Panc1 (cell line): ENCODE data around the gene TEX26.

ENCODE experiments used
- POLR2AphosphoS5 ChIP-seq: IDR thresholded peaks from 2 replicates; pipeline ENCODE4 v1.6.1; 2012; ENCODE audit warnings: mild to moderate bottlenecking, low read depth, low read length, moderate library complexity
- TF ChIP-seq, protein P1 (sequence below): fragments of 450-650 bp; IDR thresholded peaks from 2 replicates; pipeline ENCODE4 v1.5.1; 2017; ENCODE audit warnings: mild to moderate bottlenecking

DNA sequence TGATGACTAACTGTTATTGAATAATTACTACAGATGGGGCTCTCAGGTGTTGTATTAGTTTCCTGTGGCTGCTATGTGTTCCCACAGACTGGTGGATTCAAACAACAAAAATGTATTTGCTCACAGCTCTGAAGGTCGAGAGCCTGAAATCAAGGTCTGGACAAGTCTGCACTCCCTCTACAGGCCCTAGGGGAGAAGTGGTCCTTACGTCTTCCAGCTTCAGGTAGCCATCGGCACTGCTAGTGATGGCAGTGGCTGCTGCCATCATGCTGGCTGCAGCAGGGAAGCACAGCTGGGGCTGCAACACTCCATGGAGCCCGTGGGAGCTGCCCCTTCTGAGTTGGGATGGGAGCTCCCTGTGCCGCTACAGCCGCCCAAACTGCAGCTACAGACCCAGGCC is 1.9 kb downstream of the TEX26 start:
- TF ChIP-seq, protein P1, sequence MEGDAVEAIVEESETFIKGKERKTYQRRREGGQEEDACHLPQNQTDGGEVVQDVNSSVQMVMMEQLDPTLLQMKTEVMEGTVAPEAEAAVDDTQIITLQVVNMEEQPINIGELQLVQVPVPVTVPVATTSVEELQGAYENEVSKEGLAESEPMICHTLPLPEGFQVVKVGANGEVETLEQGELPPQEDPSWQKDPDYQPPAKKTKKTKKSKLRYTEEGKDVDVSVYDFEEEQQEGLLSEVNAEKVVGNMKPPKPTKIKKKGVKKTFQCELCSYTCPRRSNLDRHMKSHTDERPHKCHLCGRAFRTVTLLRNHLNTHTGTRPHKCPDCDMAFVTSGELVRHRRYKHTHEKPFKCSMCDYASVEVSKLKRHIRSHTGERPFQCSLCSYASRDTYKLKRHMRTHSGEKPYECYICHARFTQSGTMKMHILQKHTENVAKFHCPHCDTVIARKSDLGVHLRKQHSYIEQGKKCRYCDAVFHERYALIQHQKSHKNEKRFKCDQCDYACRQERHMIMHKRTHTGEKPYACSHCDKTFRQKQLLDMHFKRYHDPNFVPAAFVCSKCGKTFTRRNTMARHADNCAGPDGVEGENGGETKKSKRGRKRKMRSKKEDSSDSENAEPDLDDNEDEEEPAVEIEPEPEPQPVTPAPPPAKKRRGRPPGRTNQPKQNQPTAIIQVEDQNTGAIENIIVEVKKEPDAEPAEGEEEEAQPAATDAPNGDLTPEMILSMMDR: no peak
- TF ChIP-seq POLR2AphosphoS5: no peak
